Caco-2 (cell line): ENCODE measurements around the gene TLX1. TPM values are rescaled to one million over a fixed set of nuclear protein-coding genes. Genes with fewer than 3 reads are reported as not detected.

Experiments used
- BruUV-seq: library from RNA; stranded (reverse); fragments of 400-500 nt; replicated peaks from 2 replicates; lab custom pipeline; 2021; lab: Mats Ljungman, UMichigan
- CTCF ChIA-PET: fragments of 300-600 bp; sonication (Branson Sonifier 250); formaldehyde crosslinking; loops from one replicate; lab custom pipeline; 2022; ENCODE audit warnings: antibody characterized with exemption; lab: Charles Lee
- POLR2A ChIA-PET: fragments of 300-600 bp; sonication (Branson Sonifier 250); formaldehyde crosslinking; loops from one replicate; lab custom pipeline; 2022; ENCODE audit warnings: antibody characterized with exemption; lab: Charles Lee
- DNase-seq, 2 experiments: peaks; one replicate each; pipeline versions ENCODE4 v3.0.0 to v3.0.0-alpha.2; 2020 to 2022
- H3K27me3 ChIP-seq: replicated peaks from 2 replicates; pipeline ENCODE4 v1.6.0; 2011; ENCODE audit warnings: low read length; ENCODE audit not compliant: control insufficient read depth, insufficient read depth
- H3K36me3 ChIP-seq: 2 replicates; pipeline ENCODE4 v1.5.1; 2011; ENCODE audit warnings: low read length; ENCODE audit not compliant: control insufficient read depth, insufficient read depth
- H3K4me1 ChIP-seq: fragments of 250-450 bp; sonication (Bioruptor Pico); 2 replicates; pipeline ENCODE4 v1.5.1; 2020; ENCODE audit warnings: mild to moderate bottlenecking
- H3K4me3 ChIP-seq: 2 replicates; pipeline ENCODE4 v1.5.1; 2011; ENCODE audit warnings: low read depth, mild to moderate bottlenecking, control low read depth, low read length
- H3K9me3 ChIP-seq: fragments of 250-450 bp; sonication (Bioruptor Pico); 2 replicates; pipeline ENCODE4 v1.5.1; 2020; ENCODE audit warnings: mild to moderate bottlenecking, moderate library complexity
- H3K27ac Mint-ChIP-seq: one replicate; pipeline ENCODE4 v1.8.0; 2022; ENCODE audit warnings: mixed read lengths; ENCODE audit not compliant: unreplicated experiment
- H3K27me3 Mint-ChIP-seq: one replicate; pipeline ENCODE4 v1.8.0; 2022; ENCODE audit warnings: mixed read lengths; ENCODE audit not compliant: insufficient read depth, unreplicated experiment
- H3K36me3 Mint-ChIP-seq: one replicate; pipeline ENCODE4 v1.8.0; 2022; ENCODE audit warnings: mild to moderate bottlenecking, mixed read lengths; ENCODE audit not compliant: insufficient read depth, unreplicated experiment
- H3K4me1 Mint-ChIP-seq: one replicate; pipeline ENCODE4 v1.8.0; 2022; ENCODE audit warnings: low read depth, mixed read lengths; ENCODE audit not compliant: unreplicated experiment
- H3K4me3 Mint-ChIP-seq: one replicate; pipeline ENCODE4 v1.8.0; 2022; ENCODE audit warnings: mild to moderate bottlenecking, moderate library complexity, mixed read lengths; ENCODE audit not compliant: unreplicated experiment
- H3K9me3 Mint-ChIP-seq: one replicate; pipeline ENCODE4 v1.8.0; 2022; ENCODE audit warnings: mixed read lengths; ENCODE audit not compliant: unreplicated experiment
- intact Hi-C: fragments of 100-400 bp; cut with micrococcal nuclease; formaldehyde crosslinking; loops from one replicate; pipeline ENCODE4 v1.10.0; 2022; ENCODE audit not compliant: unreplicated experiment
- total RNA-seq: library from RNA; stranded (reverse); gene quantifications from 2 replicates; pipeline ENCODE4 v1.2.3, GENCODE V29; 2022
- TF ChIP-seq, protein P1 (sequence below), 2 experiments: fragments of 200-600 bp in 1 of 2; IDR thresholded peaks; 1 replicate in 1 of 2; 2 replicates in 1 of 2; pipeline versions ENCODE4 v1.5.1 to v1.8.0; 2011 to 2022; ENCODE audit warnings: antibody characterized with exemption in 1 of 2, control low read depth in 1 of 2, inconsistent platforms in 1 of 2, low read depth in 1 of 2, low read length in 1 of 2, mild to moderate bottlenecking in 1 of 2, moderate library complexity in 1 of 2; ENCODE audit not compliant: insufficient read depth in 1 of 2, severe bottlenecking in 1 of 2, unreplicated experiment in 1 of 2

The TLX1 gene
- total RNA-seq, 1 experiment from 2014 or later: 2.3 TPM

DNA sequence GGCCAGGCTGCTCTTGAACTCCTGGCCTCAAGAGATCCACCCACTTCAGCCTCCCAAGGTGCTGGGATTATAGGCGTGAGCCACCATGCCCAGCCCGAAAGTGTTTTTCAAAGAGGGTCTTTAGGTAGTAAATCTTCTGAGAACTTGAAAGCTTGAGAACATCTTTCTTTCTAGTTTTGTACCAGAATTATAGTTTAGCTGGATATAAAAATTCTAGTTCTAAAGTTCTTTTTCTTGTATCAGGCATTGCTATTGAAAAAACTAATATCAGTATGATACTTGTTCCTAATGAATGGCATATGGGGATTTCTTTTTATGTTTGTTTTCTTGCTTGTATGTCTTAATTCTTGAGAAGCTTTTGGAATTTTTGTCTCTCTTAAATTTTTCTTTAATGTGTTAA, 43.2 kb downstream of the TLX1 start:
- Histone ChIP-seq H3K9me3 (peaks cover 14% of the 10 kb centered on the region), H3K36me3 (no peaks in the 10 kb centered on the region), H3K4me1 (no peaks in the 10 kb centered on the region), H3K4me3 (no peak overlapping the region), H3K27me3 (no peaks in the 10 kb centered on the region)
- ChIA-PET CTCF (interaction anchor here (0.5 kb wide), 1 partner anchor 160 kb away, joined by 4 read pairs; no protein-coding TSS in a partner anchor), POLR2A (no interaction called here)
- H3K9me3 Mint-ChIP-seq: peaks cover 30% of the 10 kb centered on the region
- no peaks in the 10 kb centered on the region for H3K36me3 Mint-ChIP-seq
- intact Hi-C loops: no loop called here
- H3K4me3 Mint-ChIP-seq: no peak overlapping the region
- H3K27me3 Mint-ChIP-seq: peaks cover 14% of the 10 kb centered on the region
- TF ChIP-seq, protein P1, sequence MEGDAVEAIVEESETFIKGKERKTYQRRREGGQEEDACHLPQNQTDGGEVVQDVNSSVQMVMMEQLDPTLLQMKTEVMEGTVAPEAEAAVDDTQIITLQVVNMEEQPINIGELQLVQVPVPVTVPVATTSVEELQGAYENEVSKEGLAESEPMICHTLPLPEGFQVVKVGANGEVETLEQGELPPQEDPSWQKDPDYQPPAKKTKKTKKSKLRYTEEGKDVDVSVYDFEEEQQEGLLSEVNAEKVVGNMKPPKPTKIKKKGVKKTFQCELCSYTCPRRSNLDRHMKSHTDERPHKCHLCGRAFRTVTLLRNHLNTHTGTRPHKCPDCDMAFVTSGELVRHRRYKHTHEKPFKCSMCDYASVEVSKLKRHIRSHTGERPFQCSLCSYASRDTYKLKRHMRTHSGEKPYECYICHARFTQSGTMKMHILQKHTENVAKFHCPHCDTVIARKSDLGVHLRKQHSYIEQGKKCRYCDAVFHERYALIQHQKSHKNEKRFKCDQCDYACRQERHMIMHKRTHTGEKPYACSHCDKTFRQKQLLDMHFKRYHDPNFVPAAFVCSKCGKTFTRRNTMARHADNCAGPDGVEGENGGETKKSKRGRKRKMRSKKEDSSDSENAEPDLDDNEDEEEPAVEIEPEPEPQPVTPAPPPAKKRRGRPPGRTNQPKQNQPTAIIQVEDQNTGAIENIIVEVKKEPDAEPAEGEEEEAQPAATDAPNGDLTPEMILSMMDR (IDR thresholded peaks at IDR 0.05; ENCODE audit: insufficient read depth in 1 of 2, low read depth in 1 of 2, low read length in 1 of 2, severe bottlenecking in 1 of 2, unreplicated experiment in 1 of 2): no peak
- no TSS peak for BruUV-seq
- H3K27ac Mint-ChIP-seq: no peak overlapping the region
- H3K4me1 Mint-ChIP-seq: no peaks in the 10 kb centered on the region
- DNase-seq: no peak

DNA sequence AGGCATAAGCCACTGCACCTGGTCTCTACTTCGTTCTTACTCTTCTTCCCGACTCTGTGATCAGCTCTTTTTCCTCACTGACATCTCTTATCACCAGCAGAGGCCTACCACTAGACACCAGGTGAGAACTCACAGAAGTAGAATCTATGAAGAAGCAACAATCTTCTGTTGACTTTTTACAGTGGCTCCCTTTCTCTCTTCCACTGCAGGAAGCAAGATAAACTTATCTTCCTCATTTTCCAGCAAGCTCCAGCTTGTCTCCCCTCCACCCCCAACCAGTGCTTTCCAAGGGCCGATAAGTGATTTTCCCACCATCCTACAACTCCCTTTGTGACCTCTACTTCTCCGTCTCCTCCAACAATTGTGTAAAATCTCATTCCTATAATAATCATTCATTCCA, 45.5 kb downstream of the TLX1 start:
- no TSS peak for BruUV-seq
- intact Hi-C loops: no loop called here
- CTCF ChIA-PET: no interaction called here

DNA sequence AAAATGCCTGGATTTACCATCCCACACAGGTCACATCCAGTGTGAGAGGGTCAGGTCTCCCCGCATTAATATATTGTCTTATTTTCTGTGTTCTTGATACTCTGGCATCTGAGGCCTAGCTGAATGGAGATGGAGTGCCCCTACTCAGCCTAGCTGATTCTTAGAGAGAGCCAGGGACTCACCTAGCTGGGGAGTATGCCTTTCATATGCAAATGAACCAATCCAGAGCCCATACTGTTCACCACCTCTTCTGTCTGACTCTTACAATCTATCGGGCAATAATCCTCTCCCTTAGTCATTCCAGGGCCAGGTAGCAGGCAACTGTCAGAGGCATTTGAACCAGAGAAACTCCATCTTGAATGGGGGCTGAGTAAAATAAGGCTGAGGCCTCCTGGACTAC, 51.8 kb downstream of the TLX1 start:
- intact Hi-C loops: no loop called here
- no TSS peak for BruUV-seq
- H3K9me3 Mint-ChIP-seq: no peaks in the 10 kb centered on the region
- peaks cover 3% of the 10 kb centered on the region for H3K27me3 ChIP-seq
- H3K36me3 Mint-ChIP-seq: no peaks in the 10 kb centered on the region
- no peak overlapping the region for H3K27ac Mint-ChIP-seq
- POLR2A ChIA-PET: no interaction called here
- TF ChIP-seq, protein P1 (IDR thresholded peaks at IDR 0.05; ENCODE audit: insufficient read depth in 1 of 2, low read depth in 1 of 2, low read length in 1 of 2, severe bottlenecking in 1 of 2, unreplicated experiment in 1 of 2): no peak
- H3K4me1 ChIP-seq: no peaks in the 10 kb centered on the region
- no peaks in the 10 kb centered on the region for H3K4me1 Mint-ChIP-seq
- H3K4me3 Mint-ChIP-seq: no peak overlapping the region
- H3K27me3 Mint-ChIP-seq: no peaks in the 10 kb centered on the region
- no peaks in the 10 kb centered on the region for H3K9me3 ChIP-seq
- no peak overlapping the region for H3K4me3 ChIP-seq
- H3K36me3 ChIP-seq: no peaks in the 10 kb centered on the region
- CTCF ChIA-PET: interaction anchor here (1.4 kb wide), 1 partner anchor 88 kb away, joined by 4 read pairs; no protein-coding TSS in a partner anchor
- DNase-seq: no peak

More for the DNA sequence above, 45.5 kb downstream of the TLX1 start:
- DNase-seq: no peak
- Mint-ChIP-seq H3K9me3 (peaks cover 30% of the 10 kb centered on the region), H3K4me1 (no peaks in the 10 kb centered on the region), H3K27ac (no peak overlapping the region), H3K4me3 (no peak overlapping the region), H3K27me3 (peaks cover 12% of the 10 kb centered on the region), H3K36me3 (no peaks in the 10 kb centered on the region)
- Histone ChIP-seq H3K9me3 (peaks cover 14% of the 10 kb centered on the region), H3K4me3 (no peak overlapping the region), H3K36me3 (no peaks in the 10 kb centered on the region), H3K4me1 (no peaks in the 10 kb centered on the region), H3K27me3 (no peaks in the 10 kb centered on the region)
- TF ChIP-seq, protein P1 (IDR thresholded peaks at IDR 0.05; ENCODE audit: insufficient read depth in 1 of 2, low read depth in 1 of 2, low read length in 1 of 2, severe bottlenecking in 1 of 2, unreplicated experiment in 1 of 2): no peak
- POLR2A ChIA-PET: no interaction called here
